ENCODE measurements around the gene AIF1L.

The AIF1L gene

GRCh38 chr9:131116281-131117120, 20.2 kb downstream of the AIF1L start:
- no peak for TF ChIP-seq CTCF (IDR thresholded peaks at IDR 0.05; ENCODE audit: insufficient read depth, low read depth, low read length, missing control alignments)
- no peak overlapping the region for H3K4me3 ChIP-seq (ENCODE audit: low read depth, low read length)
- no peak for DNase-seq (ENCODE audit: low read depth)

- DNase-seq (ENCODE audit: low read depth): no peak
- TF ChIP-seq CTCF (IDR thresholded peaks at IDR 0.05; ENCODE audit: insufficient read depth, low read depth, low read length, missing control alignments): no peak
- no peak overlapping the region for H3K4me3 ChIP-seq (ENCODE audit: low read depth, low read length)
These were observed 20.9 kb downstream of the AIF1L start for GRCh38 chr9:131117121-131117761.

- no peak for DNase-seq (ENCODE audit: low read depth)
- TF ChIP-seq CTCF (IDR thresholded peaks at IDR 0.05; ENCODE audit: insufficient read depth, low read depth, low read length, missing control alignments): no peak
- H3K4me3 ChIP-seq (ENCODE audit: low read depth, low read length): no peak overlapping the region
These were observed 21.4 kb downstream of the AIF1L start for GRCh38 chr9:131117762-131118145.

GRCh38 chr9:131119600-131119999, 23.3 kb downstream of the AIF1L start:
- TF ChIP-seq CTCF (IDR thresholded peaks at IDR 0.05; ENCODE audit: insufficient read depth, low read depth, low read length, missing control alignments): no peak
- no peak overlapping the region for H3K4me3 ChIP-seq (ENCODE audit: low read depth, low read length)
- DNase-seq (ENCODE audit: low read depth): no peak

- no peak overlapping the region for H3K4me3 ChIP-seq (ENCODE audit: low read depth, low read length)
- TF ChIP-seq CTCF (IDR thresholded peaks at IDR 0.05; ENCODE audit: insufficient read depth, low read depth, low read length, missing control alignments): no peak
- no peak for DNase-seq (ENCODE audit: low read depth)
These were observed 24.4 kb downstream of the AIF1L start for GRCh38 chr9:131120620-131121228.

- TF ChIP-seq CTCF (IDR thresholded peaks at IDR 0.05; ENCODE audit: insufficient read depth, low read depth, low read length, missing control alignments): no peak
- no peak for DNase-seq (ENCODE audit: low read depth)
These were observed 25.0 kb downstream of the AIF1L start for GRCh38 chr9:131121346-131121745.

More at GRCh38 chr9:131121346-131121745, 25.0 kb downstream of the AIF1L start:
- H3K4me3 ChIP-seq (ENCODE audit: low read depth, low read length): no peak overlapping the region
